Astrocyte (in vitro differentiated cells and primary cell): ENCODE results near the gene ADAMTSL5. TPM values are rescaled to one million over a fixed set of nuclear protein-coding genes. Genes with fewer than 3 reads are reported as not detected.

Experiments used
- DNase-seq: peaks from one replicate; pipeline ENCODE4 v3.0.0-alpha.2; 2010; ENCODE audit warnings: low read depth
- FAIRE-seq: peaks from 2 replicates; lab custom pipeline; 2011; peaks lifted over from hg19 to GRCh38; lab: Jason Lieb, UNC
- H2AFZ ChIP-seq: 2 replicates; pipeline ENCODE4 v1.6.0; 2012; ENCODE audit warnings: low read depth, low read length, inconsistent platforms
- H3K27ac ChIP-seq: 2 replicates; pipeline ENCODE4 v1.5.1; 2011; ENCODE audit warnings: low read depth, low read length, inconsistent platforms
- H3K27me3 ChIP-seq: 2 replicates; pipeline ENCODE4 v1.6.0; 2011; ENCODE audit warnings: low read length, inconsistent platforms; ENCODE audit not compliant: insufficient read depth
- H3K36me3 ChIP-seq: 2 replicates; pipeline ENCODE4 v1.5.1; 2011; ENCODE audit warnings: low read length, inconsistent platforms; ENCODE audit not compliant: insufficient read depth
- H3K4me1 ChIP-seq: 2 replicates; pipeline ENCODE4 v1.5.1; 2011; ENCODE audit warnings: low read length, inconsistent platforms; ENCODE audit not compliant: insufficient read depth
- H3K4me2 ChIP-seq: 2 replicates; pipeline ENCODE4 v1.6.0; 2012; ENCODE audit warnings: low read length, inconsistent platforms
- H3K4me3 ChIP-seq: 2 replicates; pipeline ENCODE4 v1.5.1; 2011; ENCODE audit warnings: low read depth, mild to moderate bottlenecking, low read length, inconsistent platforms; ENCODE audit not compliant: insufficient read depth
- H3K79me2 ChIP-seq: 2 replicates; pipeline ENCODE4 v1.6.0; 2012; ENCODE audit warnings: mild to moderate bottlenecking, low read length, inconsistent platforms; ENCODE audit not compliant: insufficient read depth
- H3K9ac ChIP-seq: 2 replicates; pipeline ENCODE4 v1.6.0; 2012; ENCODE audit warnings: mild to moderate bottlenecking, low read length, inconsistent platforms
- H3K9me3 ChIP-seq: 2 replicates; pipeline ENCODE4 v1.5.1; 2012; ENCODE audit warnings: low read depth, mild to moderate bottlenecking, low read length, inconsistent platforms; ENCODE audit not compliant: insufficient read depth
- H4K20me1 ChIP-seq: 2 replicates; pipeline ENCODE4 v1.6.0; 2012; ENCODE audit warnings: low read length, inconsistent platforms; ENCODE audit not compliant: insufficient read depth
- H3K27ac Mint-ChIP-seq: one replicate; pipeline ENCODE4 v1.8.0; 2021; ENCODE audit warnings: mild to moderate bottlenecking, mixed read lengths; ENCODE audit not compliant: unreplicated experiment
- H3K27me3 Mint-ChIP-seq: one replicate; pipeline ENCODE4 v1.8.0; 2021; ENCODE audit warnings: low read depth, mixed read lengths; ENCODE audit not compliant: unreplicated experiment
- H3K36me3 Mint-ChIP-seq: one replicate; pipeline ENCODE4 v1.8.0; 2021; ENCODE audit warnings: low read depth, mixed read lengths; ENCODE audit not compliant: unreplicated experiment
- H3K4me1 Mint-ChIP-seq: one replicate; pipeline ENCODE4 v1.8.0; 2021; ENCODE audit warnings: low read depth, mixed read lengths; ENCODE audit not compliant: unreplicated experiment
- H3K4me3 Mint-ChIP-seq: one replicate; pipeline ENCODE4 v1.8.0; 2021; ENCODE audit warnings: mild to moderate bottlenecking, moderate library complexity, mixed read lengths; ENCODE audit not compliant: unreplicated experiment
- H3K9me3 Mint-ChIP-seq: one replicate; pipeline ENCODE4 v1.8.0; 2021; ENCODE audit warnings: mild to moderate bottlenecking, mixed read lengths; ENCODE audit not compliant: unreplicated experiment
- EZH2 ChIP-seq: IDR thresholded peaks from 2 replicates; pipeline ENCODE4 v1.6.1; 2012; ENCODE audit warnings: mild to moderate bottlenecking, low read length, inconsistent platforms; ENCODE audit not compliant: insufficient read depth
- total RNA-seq: library from RNA; stranded (reverse); gene quantifications from 2 replicates; pipeline ENCODE4 v1.2.1, GENCODE V29; 2021
- TF ChIP-seq, protein P1 (sequence below): IDR thresholded peaks from 2 replicates; pipeline ENCODE4 v1.5.1; 2011; ENCODE audit warnings: low read depth, mild to moderate bottlenecking, inconsistent platforms, low read length, moderate library complexity; ENCODE audit not compliant: insufficient read depth

The ADAMTSL5 gene
- total RNA-seq, 1 donor from 2014 or later, result 5.5 TPM

DNA sequence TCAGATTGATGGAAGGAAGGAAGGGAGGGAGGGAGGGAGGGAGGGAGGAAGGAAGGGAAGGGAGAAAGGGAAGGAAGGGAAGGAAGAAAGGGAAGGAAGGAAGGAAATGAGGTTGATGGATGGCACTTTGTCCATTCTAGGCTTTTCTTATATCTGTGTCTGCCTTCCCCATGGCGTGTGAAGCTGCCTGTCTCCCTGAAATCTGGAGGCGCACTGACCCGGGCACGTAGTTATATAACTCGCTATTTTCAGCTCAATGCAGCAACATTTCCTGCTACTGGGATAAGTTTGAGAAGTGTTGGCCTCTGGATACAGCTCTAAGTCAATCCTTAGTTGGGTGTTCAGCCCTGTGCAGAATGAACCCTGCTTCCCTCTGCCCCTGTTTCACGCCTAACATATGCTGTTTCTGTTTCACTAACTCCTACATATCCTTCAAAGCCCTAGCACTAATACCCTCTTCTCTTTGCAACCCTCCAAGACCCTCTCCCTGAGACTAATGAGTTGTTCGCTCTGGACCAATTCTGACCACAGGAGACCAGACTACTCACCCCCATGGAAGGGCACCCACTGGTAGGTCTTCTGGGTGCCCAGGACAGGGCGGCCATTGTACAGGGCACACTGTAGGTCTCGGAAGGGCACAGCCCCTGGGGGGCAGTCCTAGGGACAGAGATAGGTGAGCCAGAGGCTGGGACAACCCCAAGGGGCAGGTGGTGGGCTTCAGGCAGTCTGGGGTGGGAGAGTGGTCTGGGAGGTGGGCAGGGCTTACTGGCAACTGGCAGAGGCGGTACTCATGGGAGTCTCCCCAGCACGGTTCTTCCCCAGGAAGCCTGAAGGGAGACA, 3.0 kb downstream of the ADAMTSL5 start:
- Histone ChIP-seq H3K36me3 (no peaks in the 10 kb centered on the region), H3K27ac (no peak overlapping the region), H3K4me2 (no peak overlapping the region), H3K4me1 (peaks cover 4% of the 10 kb centered on the region), H3K9ac (no peak overlapping the region), H3K4me3 (no peak overlapping the region), H2AFZ (no peak overlapping the region), H3K27me3 (no peaks in the 10 kb centered on the region), H3K79me2 (no peaks in the 10 kb centered on the region), H4K20me1 (no peaks in the 10 kb centered on the region), H3K9me3 (peaks cover 5% of the 10 kb centered on the region)
- no peaks in the 10 kb centered on the region for H3K27me3 Mint-ChIP-seq
- no peak overlapping the region for H3K4me3 Mint-ChIP-seq
- H3K4me1 Mint-ChIP-seq, result no peaks in the 10 kb centered on the region
- FAIRE-seq (no peak), DNase-seq (no peak)
- peak overlapping the region; percentile 55 for H3K27ac Mint-ChIP-seq
- peaks cover 8% of the 10 kb centered on the region for H3K9me3 Mint-ChIP-seq
- TF ChIP-seq, protein P1, sequence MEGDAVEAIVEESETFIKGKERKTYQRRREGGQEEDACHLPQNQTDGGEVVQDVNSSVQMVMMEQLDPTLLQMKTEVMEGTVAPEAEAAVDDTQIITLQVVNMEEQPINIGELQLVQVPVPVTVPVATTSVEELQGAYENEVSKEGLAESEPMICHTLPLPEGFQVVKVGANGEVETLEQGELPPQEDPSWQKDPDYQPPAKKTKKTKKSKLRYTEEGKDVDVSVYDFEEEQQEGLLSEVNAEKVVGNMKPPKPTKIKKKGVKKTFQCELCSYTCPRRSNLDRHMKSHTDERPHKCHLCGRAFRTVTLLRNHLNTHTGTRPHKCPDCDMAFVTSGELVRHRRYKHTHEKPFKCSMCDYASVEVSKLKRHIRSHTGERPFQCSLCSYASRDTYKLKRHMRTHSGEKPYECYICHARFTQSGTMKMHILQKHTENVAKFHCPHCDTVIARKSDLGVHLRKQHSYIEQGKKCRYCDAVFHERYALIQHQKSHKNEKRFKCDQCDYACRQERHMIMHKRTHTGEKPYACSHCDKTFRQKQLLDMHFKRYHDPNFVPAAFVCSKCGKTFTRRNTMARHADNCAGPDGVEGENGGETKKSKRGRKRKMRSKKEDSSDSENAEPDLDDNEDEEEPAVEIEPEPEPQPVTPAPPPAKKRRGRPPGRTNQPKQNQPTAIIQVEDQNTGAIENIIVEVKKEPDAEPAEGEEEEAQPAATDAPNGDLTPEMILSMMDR, result no peak
- TF ChIP-seq EZH2, result peak; percentile 3
- H3K36me3 Mint-ChIP-seq, result peaks cover 7% of the 10 kb centered on the region

DNA sequence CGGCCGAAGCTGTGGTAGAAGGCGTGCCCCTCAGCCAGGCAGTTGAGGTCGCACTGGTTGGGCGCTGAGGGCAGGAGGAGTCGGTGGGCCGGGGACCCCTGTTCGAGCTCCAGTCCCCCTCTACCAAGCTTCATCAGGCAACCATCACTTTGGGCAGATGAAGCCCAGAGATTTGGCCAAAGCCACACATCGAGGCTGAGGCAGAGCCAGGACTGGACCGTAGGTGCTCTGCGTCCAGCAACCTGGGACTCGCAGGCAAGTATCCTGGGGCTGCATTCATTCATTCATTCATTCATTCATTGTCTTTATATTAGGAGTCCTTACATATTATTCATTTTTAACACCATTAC, 4.3 kb downstream of the ADAMTSL5 start:
- Histone ChIP-seq H3K9me3 (peaks cover 5% of the 10 kb centered on the region), H3K36me3 (no peaks in the 10 kb centered on the region), H4K20me1 (no peaks in the 10 kb centered on the region), H3K4me1 (peaks cover 4% of the 10 kb centered on the region), H3K27me3 (peaks cover 9% of the 10 kb centered on the region), H3K4me3 (no peak overlapping the region), H3K27ac (no peak overlapping the region), H3K79me2 (no peaks in the 10 kb centered on the region), H2AFZ (peak overlapping the region; percentile 50), H3K9ac (no peak overlapping the region), H3K4me2 (peak overlapping the region; percentile 70)
- H3K27me3 Mint-ChIP-seq, result peaks cover 2% of the 10 kb centered on the region
- H3K4me3 Mint-ChIP-seq, result no peak overlapping the region
- TF ChIP-seq, protein P1, result no peak
- no peak for TF ChIP-seq EZH2
- DNase-seq (no peak), FAIRE-seq (no peak)
- peaks cover 7% of the 10 kb centered on the region for H3K36me3 Mint-ChIP-seq
- H3K9me3 Mint-ChIP-seq, result peaks cover 8% of the 10 kb centered on the region
- no peak overlapping the region for H3K27ac Mint-ChIP-seq
- H3K4me1 Mint-ChIP-seq, result no peaks in the 10 kb centered on the region
